ENCODE results near the gene KLF6.
"Not testable (repeated sequence)": the region's sequence is repeated elsewhere in the genome, so short reads cannot be mapped to it uniquely, and the experiment has no call there.

The KLF6 gene

GRCh38 chr10:3755440-3756359, 29.3 kb downstream of the KLF6 start:
- FAIRE-seq, result no peak

GRCh38 chr10:3754727-3755439, 30.1 kb downstream of the KLF6 start:
- FAIRE-seq, result no peak

GRCh38 chr10:3750854-3751253, 34.2 kb downstream of the KLF6 start:
- no peak for FAIRE-seq

- FAIRE-seq, result no peak
These were observed 34.8 kb downstream of the KLF6 start for GRCh38 chr10:3750006-3750816.

GRCh38 chr10:3749600-3749999, 35.4 kb downstream of the KLF6 start:
- FAIRE-seq, result no peak

GRCh38 chr10:3749011-3749410, 36.0 kb downstream of the KLF6 start:
- FAIRE-seq, result no peak

- FAIRE-seq, result no peak
These were observed 36.5 kb downstream of the KLF6 start for GRCh38 chr10:3748484-3748883.

- FAIRE-seq, result no peak
These were observed 37.0 kb downstream of the KLF6 start for GRCh38 chr10:3747984-3748383.

GRCh38 chr10:3747248-3747960, 37.6 kb downstream of the KLF6 start:
- no peak for FAIRE-seq

- FAIRE-seq, result no peak
These were observed 38.4 kb downstream of the KLF6 start for GRCh38 chr10:3746634-3747033.

- no peak for FAIRE-seq
These were observed 39.5 kb downstream of the KLF6 start for GRCh38 chr10:3745521-3745920.

- no peak for FAIRE-seq
These were observed 43.1 kb downstream of the KLF6 start for GRCh38 chr10:3741688-3742461.

GRCh38 chr10:3740157-3740871, 44.7 kb downstream of the KLF6 start:
- no peak for FAIRE-seq

- peak; percentile 41 for FAIRE-seq
These were observed 46.1 kb downstream of the KLF6 start for GRCh38 chr10:3738855-3739350.

- FAIRE-seq, result no peak
These were observed 47.1 kb downstream of the KLF6 start for GRCh38 chr10:3737864-3738263.

GRCh38 chr10:3735175-3735574, 49.8 kb downstream of the KLF6 start:
- no peak for FAIRE-seq

- no peak for FAIRE-seq
These were observed 50.9 kb downstream of the KLF6 start for GRCh38 chr10:3734111-3734510.

- not testable (repeated sequence) for FAIRE-seq
These were observed 52.8 kb downstream of the KLF6 start for GRCh38 chr10:3732183-3732582.

- no peak for FAIRE-seq
These were observed 55.5 kb downstream of the KLF6 start for GRCh38 chr10:3729397-3729976.

- no peak for FAIRE-seq
These were observed 56.4 kb downstream of the KLF6 start for GRCh38 chr10:3728563-3728962.
